HG02840 (cell line): ENCODE measurements around the gene TSHZ2.

Source experiments
- ATAC-seq: cut with Tn5 transposase; IDR thresholded peaks from one replicate; pipeline ENCODE4 v1.9.1; 2021; ENCODE audit warnings: mild to moderate bottlenecking, moderate library complexity, moderate number of reproducible peaks; ENCODE audit not compliant: unreplicated experiment, low FRiP score

The TSHZ2 gene

GRCh38 chr20:53053595-53053994, 81.4 kb downstream of the TSHZ2 start:
- no peak for ATAC-seq

- no peak for ATAC-seq
Observed at GRCh38 chr20:53055367-53056067, 83.4 kb downstream of the TSHZ2 start.

GRCh38 chr20:53057579-53057978, 85.4 kb downstream of the TSHZ2 start:
- no peak for ATAC-seq

GRCh38 chr20:53059848-53060247, 87.7 kb downstream of the TSHZ2 start:
- no peak for ATAC-seq

GRCh38 chr20:53061192-53062108, 89.3 kb downstream of the TSHZ2 start:
- no peak for ATAC-seq

GRCh38 chr20:53064935-53065334, 92.8 kb downstream of the TSHZ2 start:
- ATAC-seq = no peak

- no peak for ATAC-seq
Observed at GRCh38 chr20:53068241-53068640, 96.1 kb downstream of the TSHZ2 start.

- ATAC-seq = no peak
Observed at GRCh38 chr20:53069132-53069531, 97.0 kb downstream of the TSHZ2 start.

GRCh38 chr20:53070224-53070623, 98.1 kb downstream of the TSHZ2 start:
- no peak for ATAC-seq

- no peak for ATAC-seq
Observed at GRCh38 chr20:53070706-53071392, 98.7 kb downstream of the TSHZ2 start.

- no peak for ATAC-seq
Observed at GRCh38 chr20:53071833-53072232, 99.7 kb downstream of the TSHZ2 start.

GRCh38 chr20:53072923-53073579, 100.9 kb downstream of the TSHZ2 start:
- ATAC-seq = no peak

- ATAC-seq = no peak
Observed at GRCh38 chr20:53073636-53074415, 101.7 kb downstream of the TSHZ2 start.

- ATAC-seq = no peak
Observed at GRCh38 chr20:53074811-53075314, 102.7 kb downstream of the TSHZ2 start.

- no peak for ATAC-seq
Observed at GRCh38 chr20:53076668-53077067, 104.5 kb downstream of the TSHZ2 start.

GRCh38 chr20:53077373-53078205, 105.4 kb downstream of the TSHZ2 start:
- no peak for ATAC-seq

GRCh38 chr20:53078761-53079160, 106.6 kb downstream of the TSHZ2 start:
- no peak for ATAC-seq

- no peak for ATAC-seq
Observed at GRCh38 chr20:53079261-53079691, 107.1 kb downstream of the TSHZ2 start.
